Skin of body (tissue), 2 donors: Measurements from ENCODE around the gene CDKAL1. TPM values are rescaled to one million over a fixed set of nuclear protein-coding genes. Genes with fewer than 3 reads are reported as not detected.
"Not testable (repeated sequence)": the region's sequence is repeated elsewhere in the genome, so short reads cannot be mapped to it uniquely, and the experiment has no call there.

Experiments
- DNase-seq: peaks from one replicate; lab custom pipeline; 2025; lab: John Stamatoyannopoulos, UW
- total RNA-seq: library from RNA; depleted of rRNA; stranded (reverse); fragments of >200 nt; gene quantifications from one replicate; pipeline ENCODE4 v1.2.3, GENCODE V29; 2014

Gene CDKAL1
- total RNA-seq = 38.4 TPM

- peak; percentile 91 for DNase-seq
Measured at GRCh38 chr6:20534295-20535262, at the start of gene CDKAL1. Gene CDKAL1 (plus strand): TSS chr6:20534457. CDS start chr6:20546351, 11,894 bp downstream.

GRCh38 chr6:20486641-20487040 lies 47.6 kb upstream of the CDKAL1 start:
- DNase-seq = no peak

- no peak for DNase-seq
Measured at GRCh38 chr6:20487669-20488375, 46.4 kb upstream of the CDKAL1 start.

GRCh38 chr6:20490591-20490990 lies 43.7 kb upstream of the CDKAL1 start:
- no peak for DNase-seq

- no peak for DNase-seq
Measured at GRCh38 chr6:20492099-20492498, 42.2 kb upstream of the CDKAL1 start.

- DNase-seq = peak; percentile 9
Measured at GRCh38 chr6:20497216-20498040, 36.8 kb upstream of the CDKAL1 start.

- no peak for DNase-seq
Measured at GRCh38 chr6:20498041-20498385, 36.2 kb upstream of the CDKAL1 start.

GRCh38 chr6:20509212-20509611 lies 25.0 kb upstream of the CDKAL1 start:
- no peak for DNase-seq

GRCh38 chr6:20511852-20512251 lies 22.4 kb upstream of the CDKAL1 start:
- DNase-seq = no peak

GRCh38 chr6:20525208-20525607 lies 9.0 kb upstream of the CDKAL1 start:
- not testable (repeated sequence) for DNase-seq

- DNase-seq = not testable (repeated sequence)
Measured at GRCh38 chr6:20529086-20529448, 5.2 kb upstream of the CDKAL1 start.

GRCh38 chr6:20532881-20533280 lies 1.4 kb upstream of the CDKAL1 start:
- DNase-seq = no peak

GRCh38 chr6:20533746-20534294 lies 437 bp upstream of the CDKAL1 start:
- DNase-seq = no peak

GRCh38 chr6:20538131-20538662 lies 3.9 kb downstream of the CDKAL1 start:
- DNase-seq = no peak

GRCh38 chr6:20538907-20539306 lies 4.7 kb downstream of the CDKAL1 start:
- no peak for DNase-seq

GRCh38 chr6:20539387-20539786 lies 5.1 kb downstream of the CDKAL1 start:
- no peak for DNase-seq

GRCh38 chr6:20540683-20541082 lies 6.4 kb downstream of the CDKAL1 start:
- DNase-seq = no peak

- no peak for DNase-seq
Measured at GRCh38 chr6:20541382-20541781, 7.1 kb downstream of the CDKAL1 start.

- DNase-seq = no peak
Measured at GRCh38 chr6:20542927-20543602, 8.8 kb downstream of the CDKAL1 start.

- DNase-seq = no peak
Measured at GRCh38 chr6:20548264-20548663, 14.0 kb downstream of the CDKAL1 start.

GRCh38 chr6:20549398-20549797 lies 15.1 kb downstream of the CDKAL1 start:
- not testable (repeated sequence) for DNase-seq
